HepG2 (cell line): ENCODE data around the gene B3GNT2. TPM values are rescaled to one million over a fixed set of nuclear protein-coding genes. Genes with fewer than 3 reads are reported as not detected.

ENCODE experiments used
- ARID2 ChIP-seq: sonication (generic); formaldehyde crosslinking; IDR thresholded peaks from 2 replicates; pipeline ENCODE4 v1.8.1; 2022; ENCODE audit warnings: mild to moderate bottlenecking, missing genetic modification reagents, borderline replicate concordance
- BCL3 ChIP-seq: sonication (generic); formaldehyde crosslinking; IDR thresholded peaks from 2 replicates; pipeline ENCODE4 v1.5.1; 2020; ENCODE audit warnings: mild to moderate bottlenecking, missing genetic modification reagents, moderate library complexity
- CBX5 ChIP-seq: sonication (generic); formaldehyde crosslinking; IDR thresholded peaks from 2 replicates; pipeline ENCODE4 v1.4.0; 2020; ENCODE audit warnings: missing genetic modification reagents, borderline replicate concordance
- EED ChIP-seq: sonication (generic); formaldehyde crosslinking; IDR thresholded peaks from 2 replicates; pipeline ENCODE4 v1.5.0; 2020; ENCODE audit warnings: mild to moderate bottlenecking, missing genetic modification reagents
- HES4 ChIP-seq: sonication (generic); formaldehyde crosslinking; IDR thresholded peaks from 2 replicates; pipeline ENCODE4 v1.9.0; 2021; ENCODE audit warnings: mild to moderate bottlenecking, missing genetic modification reagents, borderline replicate concordance
- HNF1B ChIP-seq: sonication (generic); formaldehyde crosslinking; IDR thresholded peaks from 2 replicates; pipeline ENCODE4 v1.5.1; 2020; ENCODE audit warnings: mild to moderate bottlenecking, moderate library complexity, missing genetic modification reagents
- MYC ChIP-seq: sonication (generic); formaldehyde crosslinking; IDR thresholded peaks from 2 replicates; pipeline ENCODE4 v1.9.0; 2021; ENCODE audit warnings: missing genetic modification reagents, borderline replicate concordance
- PHF20 ChIP-seq: sonication (generic); formaldehyde crosslinking; IDR thresholded peaks from 2 replicates; pipeline ENCODE4 v1.5.0; 2020; ENCODE audit warnings: mild to moderate bottlenecking, missing genetic modification reagents
- RORA ChIP-seq: sonication (generic); formaldehyde crosslinking; IDR thresholded peaks from 2 replicates; pipeline ENCODE4 v1.5.0; 2020; ENCODE audit warnings: mild to moderate bottlenecking, missing genetic modification reagents, moderate library complexity
- TARDBP ChIP-seq: sonication (generic); formaldehyde crosslinking; IDR thresholded peaks from 2 replicates; pipeline ENCODE4 v1.8.0; 2022; ENCODE audit warnings: mild to moderate bottlenecking, missing genetic modification reagents
- TBX2 ChIP-seq: sonication (generic); formaldehyde crosslinking; IDR thresholded peaks from 2 replicates; pipeline ENCODE4 v1.5.0; 2020; ENCODE audit warnings: missing genetic modification reagents, mild to moderate bottlenecking, borderline replicate concordance
- ZBTB7A ChIP-seq: sonication (generic); formaldehyde crosslinking; IDR thresholded peaks from 2 replicates; pipeline ENCODE4 v1.8.0; 2022; ENCODE audit warnings: mild to moderate bottlenecking, missing genetic modification reagents
- ZEB1 ChIP-seq: IDR thresholded peaks from 2 replicates; pipeline ENCODE4 v1.6.1; 2012; ENCODE audit warnings: mild to moderate bottlenecking, low read depth, inconsistent platforms; ENCODE audit not compliant: insufficient replicate concordance
- ZFY ChIP-seq: sonication (generic); formaldehyde crosslinking; IDR thresholded peaks from 2 replicates; pipeline ENCODE4 v1.4.0; 2020; ENCODE audit warnings: missing genetic modification reagents
- ZIK1 ChIP-seq: sonication (generic); formaldehyde crosslinking; IDR thresholded peaks from 2 replicates; pipeline ENCODE4 v1.5.0; 2020; ENCODE audit warnings: mild to moderate bottlenecking, low read depth, missing genetic modification reagents, borderline replicate concordance
- ZNF136 ChIP-seq: sonication (generic); formaldehyde crosslinking; IDR thresholded peaks from 2 replicates; pipeline ENCODE4 v1.8.1; 2022; ENCODE audit warnings: low read depth, mild to moderate bottlenecking, moderate library complexity, missing genetic modification reagents
- ZNF567 ChIP-seq: sonication (generic); formaldehyde crosslinking; IDR thresholded peaks from 2 replicates; pipeline ENCODE4 v1.8.1; 2023; ENCODE audit warnings: mild to moderate bottlenecking, missing genetic modification reagents, borderline replicate concordance
- polyA plus RNA-seq, 8 experiments: library from polyadenylated mRNA; depleted of rRNA in 3 of 8; stranded (reverse) in 7 of 8; unstranded in 1 of 8; fragments of >200 nt; fragmentation: Illumina TruSeq in 4 of 8; extraction: Trizol in 4 of 8; gene quantifications; 2 replicates each; pipeline versions ENCODE4 v1.2.1 to v1.2.3, GENCODE V29; 2011 to 2016; ENCODE audit warnings: low read depth in 4 of 8, missing spikeins in 1 of 8, mixed read lengths in 1 of 8; ENCODE audit not compliant: insufficient read depth in 1 of 8
- total RNA-seq, 5 experiments: library from RNA; depleted of rRNA; stranded (reverse); fragments of >200 nt; fragmentation: Illumina TruSeq; extraction: Trizol; gene quantifications; 2 replicates each; pipeline ENCODE4 v1.2.3, GENCODE V29; 2016; ENCODE audit warnings: low read depth in 1 of 5
- TF ChIP-seq, protein P1 (sequence below): sonication (generic); formaldehyde crosslinking; IDR thresholded peaks from 2 replicates; pipeline ENCODE4 v1.4.0; 2020; ENCODE audit warnings: mild to moderate bottlenecking, missing genetic modification reagents
- TF ChIP-seq, protein P2 (sequence below): sonication (generic); formaldehyde crosslinking; IDR thresholded peaks from 2 replicates; pipeline ENCODE4 v1.4.0; 2020; ENCODE audit warnings: low read depth, missing genetic modification reagents
- TF ChIP-seq, protein P3 (sequence below): sonication (generic); formaldehyde crosslinking; IDR thresholded peaks from 2 replicates; pipeline ENCODE4 v1.4.0; 2020; ENCODE audit warnings: missing genetic modification reagents

B3GNT2 gene
- total and polyA plus RNA-seq, 2 of the 13 experiments (the other 11 are each of a cell fraction or from before 2014, with no cell fraction given) = 26.3 to 28.5 TPM

DNA sequence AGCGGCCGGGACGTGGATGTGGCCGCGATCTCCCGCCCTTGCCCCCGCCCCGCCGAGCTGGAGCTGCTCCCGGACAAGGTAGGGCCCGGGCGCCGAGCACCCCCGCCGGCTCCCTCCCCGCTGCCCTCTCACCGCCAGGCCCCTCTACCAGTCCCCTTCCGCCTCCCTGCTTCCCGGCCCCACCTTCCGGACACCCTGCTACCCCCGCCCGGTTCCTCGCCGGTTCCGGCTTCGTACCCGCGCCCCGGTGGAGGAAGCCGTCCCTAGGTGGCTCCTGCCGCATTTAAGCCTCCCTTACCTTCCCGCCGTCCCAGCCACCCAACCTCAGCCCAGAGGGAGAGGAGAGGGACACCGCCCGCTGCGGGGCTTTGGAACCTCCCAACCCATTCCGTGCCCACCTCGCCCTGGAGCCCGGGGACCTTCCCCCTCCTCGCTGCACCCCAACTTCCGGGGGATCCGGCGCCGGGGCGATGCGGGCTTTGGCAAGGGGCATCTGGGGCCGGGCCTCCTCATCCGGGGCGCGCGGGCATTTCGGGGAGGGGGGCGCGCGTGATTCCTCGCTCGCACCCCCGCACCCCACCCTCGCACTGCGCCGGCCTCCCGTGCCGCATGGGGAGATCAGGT lies 475 bp downstream of the B3GNT2 start (continued):
- TF ChIP-seq, protein P1, sequence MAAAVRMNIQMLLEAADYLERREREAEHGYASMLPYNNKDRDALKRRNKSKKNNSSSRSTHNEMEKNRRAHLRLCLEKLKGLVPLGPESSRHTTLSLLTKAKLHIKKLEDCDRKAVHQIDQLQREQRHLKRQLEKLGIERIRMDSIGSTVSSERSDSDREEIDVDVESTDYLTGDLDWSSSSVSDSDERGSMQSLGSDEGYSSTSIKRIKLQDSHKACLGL (CRISPR knock-in tag) = peak; percentile 72
- TF ChIP-seq HES4 (CRISPR knock-in tag) (peak; percentile 61; the same call in 1 of the 2 replicates), ZEB1 (peak; percentile 65), BCL3 (CRISPR knock-in tag) (peak; percentile 61; the same call in 1 of the 2 replicates), RORA (CRISPR knock-in tag) (no peak), TARDBP (CRISPR knock-in tag) (peak; percentile 52; the same call in 1 of the 2 replicates), ZBTB7A (CRISPR knock-in tag) (peak; percentile 47; the same call in 1 of the 2 replicates), ZNF136 (CRISPR knock-in tag) (no peak), HNF1B (CRISPR knock-in tag) (peak; percentile 83), ARID2 (no peak), ZNF567 (no peak), TBX2 (CRISPR knock-in tag) (peak; percentile 41), MYC (peak; percentile 63; the same call in 1 of the 2 replicates), EED (CRISPR knock-in tag) (no peak), ZIK1 (0 out of 2 replicates have a peak, but pooled peaks have one; percentile 31), PHF20 (CRISPR knock-in tag) (peak; percentile 29), ZFY (peak; percentile 74; the same call in 1 of the 2 replicates), CBX5 (0 out of 2 replicates have a peak, but pooled peaks have one; percentile 63)
- TF ChIP-seq, protein P2, sequence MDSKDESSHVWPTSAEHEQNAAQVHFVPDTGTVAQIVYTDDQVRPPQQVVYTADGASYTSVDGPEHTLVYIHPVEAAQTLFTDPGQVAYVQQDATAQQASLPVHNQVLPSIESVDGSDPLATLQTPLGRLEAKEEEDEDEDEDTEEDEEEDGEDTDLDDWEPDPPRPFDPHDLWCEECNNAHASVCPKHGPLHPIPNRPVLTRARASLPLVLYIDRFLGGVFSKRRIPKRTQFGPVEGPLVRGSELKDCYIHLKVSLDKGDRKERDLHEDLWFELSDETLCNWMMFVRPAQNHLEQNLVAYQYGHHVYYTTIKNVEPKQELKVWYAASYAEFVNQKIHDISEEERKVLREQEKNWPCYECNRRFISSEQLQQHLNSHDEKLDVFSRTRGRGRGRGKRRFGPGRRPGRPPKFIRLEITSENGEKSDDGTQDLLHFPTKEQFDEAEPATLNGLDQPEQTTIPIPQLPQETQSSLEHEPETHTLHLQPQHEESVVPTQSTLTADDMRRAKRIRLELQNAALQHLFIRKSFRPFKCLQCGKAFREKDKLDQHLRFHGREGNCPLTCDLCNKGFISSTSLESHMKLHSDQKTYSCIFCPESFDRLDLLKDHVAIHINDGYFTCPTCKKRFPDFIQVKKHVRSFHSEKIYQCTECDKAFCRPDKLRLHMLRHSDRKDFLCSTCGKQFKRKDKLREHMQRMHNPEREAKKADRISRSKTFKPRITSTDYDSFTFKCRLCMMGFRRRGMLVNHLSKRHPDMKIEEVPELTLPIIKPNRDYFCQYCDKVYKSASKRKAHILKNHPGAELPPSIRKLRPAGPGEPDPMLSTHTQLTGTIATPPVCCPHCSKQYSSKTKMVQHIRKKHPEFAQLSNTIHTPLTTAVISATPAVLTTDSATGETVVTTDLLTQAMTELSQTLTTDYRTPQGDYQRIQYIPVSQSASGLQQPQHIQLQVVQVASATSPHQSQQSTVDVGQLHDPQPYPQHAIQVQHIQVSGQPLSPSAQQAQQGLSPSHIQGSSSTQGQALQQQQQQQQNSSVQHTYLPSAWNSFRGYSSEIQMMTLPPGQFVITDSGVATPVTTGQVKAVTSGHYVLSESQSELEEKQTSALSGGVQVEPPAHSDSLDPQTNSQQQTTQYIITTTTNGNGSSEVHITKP (CRISPR knock-in tag) = no peak
- TF ChIP-seq, protein P3, sequence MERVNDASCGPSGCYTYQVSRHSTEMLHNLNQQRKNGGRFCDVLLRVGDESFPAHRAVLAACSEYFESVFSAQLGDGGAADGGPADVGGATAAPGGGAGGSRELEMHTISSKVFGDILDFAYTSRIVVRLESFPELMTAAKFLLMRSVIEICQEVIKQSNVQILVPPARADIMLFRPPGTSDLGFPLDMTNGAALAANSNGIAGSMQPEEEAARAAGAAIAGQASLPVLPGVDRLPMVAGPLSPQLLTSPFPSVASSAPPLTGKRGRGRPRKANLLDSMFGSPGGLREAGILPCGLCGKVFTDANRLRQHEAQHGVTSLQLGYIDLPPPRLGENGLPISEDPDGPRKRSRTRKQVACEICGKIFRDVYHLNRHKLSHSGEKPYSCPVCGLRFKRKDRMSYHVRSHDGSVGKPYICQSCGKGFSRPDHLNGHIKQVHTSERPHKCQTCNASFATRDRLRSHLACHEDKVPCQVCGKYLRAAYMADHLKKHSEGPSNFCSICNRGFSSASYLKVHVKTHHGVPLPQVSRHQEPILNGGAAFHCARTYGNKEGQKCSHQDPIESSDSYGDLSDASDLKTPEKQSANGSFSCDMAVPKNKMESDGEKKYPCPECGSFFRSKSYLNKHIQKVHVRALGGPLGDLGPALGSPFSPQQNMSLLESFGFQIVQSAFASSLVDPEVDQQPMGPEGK (CRISPR knock-in tag) = peak; percentile 66
